ENCODE data around the gene FBXL4.

FBXL4 gene

DNA sequence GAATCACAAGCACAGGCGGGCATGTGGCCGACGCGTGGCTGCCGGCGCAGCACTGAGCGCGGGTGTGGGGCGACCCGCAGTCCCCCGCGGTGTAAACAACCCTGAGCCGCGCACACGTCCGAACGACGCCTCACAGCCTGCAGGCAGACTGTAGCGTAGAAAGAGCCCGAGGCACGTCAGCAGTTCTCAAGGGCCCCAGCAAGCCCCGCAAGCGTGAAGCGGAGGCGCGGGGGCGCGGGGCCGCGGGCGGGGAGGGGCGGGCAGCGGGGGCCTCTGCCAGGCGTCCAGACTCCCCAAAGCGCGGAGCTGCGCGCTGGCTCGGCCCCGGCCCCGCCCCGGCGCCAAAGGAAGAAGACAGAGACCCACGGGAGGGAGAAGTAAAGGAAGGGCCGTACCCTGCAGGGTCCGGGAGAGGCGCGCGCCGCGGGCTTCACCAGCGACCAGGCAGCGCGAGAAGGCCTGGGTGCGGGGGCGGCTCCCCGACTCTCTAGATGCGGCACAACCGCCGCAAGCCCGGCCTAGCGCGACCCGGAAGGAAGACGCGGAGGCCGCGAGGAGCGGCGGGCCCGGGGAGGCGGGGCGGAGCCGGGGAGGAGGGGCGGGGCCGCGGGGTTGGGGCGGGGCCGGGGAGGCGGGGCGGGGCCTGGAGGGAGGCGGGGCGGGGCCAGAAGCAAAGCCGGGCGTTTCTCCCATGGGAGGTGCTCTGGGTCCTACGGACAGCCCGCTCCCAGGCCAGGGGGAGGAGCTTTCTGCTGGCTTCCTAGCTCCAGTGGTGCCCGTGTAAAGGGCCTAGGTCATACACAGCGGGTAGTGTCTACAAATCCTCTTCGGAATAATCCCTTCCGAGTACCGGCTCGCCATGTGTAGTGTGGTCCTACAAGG is at the start of gene FBXL4:
Gene FBXL4, minus strand, starts transcription at position 536 of the 882 bp plus-strand sequence. CDS start 20,958 bp downstream, outside the sequence.
- peak; percentile 41 for DNase-seq

DNA sequence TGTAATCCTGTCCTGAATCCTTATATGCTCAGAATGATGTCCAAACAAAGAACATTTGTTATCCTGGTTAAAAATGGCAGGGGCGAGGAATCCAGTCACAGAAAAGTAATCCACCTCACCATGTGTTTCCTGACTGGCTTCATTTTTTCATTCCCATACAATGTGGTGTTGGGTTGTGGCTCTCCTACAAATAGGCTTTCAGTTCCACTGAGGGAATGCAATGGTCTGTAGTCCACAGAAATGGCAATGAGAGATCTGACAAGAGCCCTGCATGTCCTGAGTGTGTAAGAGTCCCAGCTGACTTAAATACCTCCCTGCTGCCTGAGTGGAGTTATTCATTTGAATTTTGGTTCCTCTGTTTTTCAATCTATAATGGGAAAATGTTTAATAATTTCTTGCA is 47.4 kb upstream of the FBXL4 start:
- no peak for DNase-seq

DNA sequence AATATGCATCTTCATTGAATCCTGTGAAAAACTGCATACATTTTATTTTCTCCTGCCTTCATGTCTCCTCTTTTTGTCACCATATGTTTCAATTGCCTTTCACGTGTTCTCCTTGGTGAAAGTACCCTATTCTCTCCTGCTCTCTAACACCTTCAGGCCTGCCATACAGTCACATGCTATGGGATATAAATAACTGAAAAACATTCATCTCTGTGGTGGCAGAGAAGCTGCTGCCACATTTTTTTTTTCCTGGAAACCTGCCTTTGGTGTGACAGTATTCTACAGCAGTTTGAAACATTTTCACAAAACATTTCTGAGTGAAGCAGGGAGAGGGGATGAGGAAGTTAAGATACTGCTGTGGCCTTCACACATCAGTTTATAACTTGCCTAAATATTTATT is 44.8 kb upstream of the FBXL4 start:
- DNase-seq, result no peak

DNA sequence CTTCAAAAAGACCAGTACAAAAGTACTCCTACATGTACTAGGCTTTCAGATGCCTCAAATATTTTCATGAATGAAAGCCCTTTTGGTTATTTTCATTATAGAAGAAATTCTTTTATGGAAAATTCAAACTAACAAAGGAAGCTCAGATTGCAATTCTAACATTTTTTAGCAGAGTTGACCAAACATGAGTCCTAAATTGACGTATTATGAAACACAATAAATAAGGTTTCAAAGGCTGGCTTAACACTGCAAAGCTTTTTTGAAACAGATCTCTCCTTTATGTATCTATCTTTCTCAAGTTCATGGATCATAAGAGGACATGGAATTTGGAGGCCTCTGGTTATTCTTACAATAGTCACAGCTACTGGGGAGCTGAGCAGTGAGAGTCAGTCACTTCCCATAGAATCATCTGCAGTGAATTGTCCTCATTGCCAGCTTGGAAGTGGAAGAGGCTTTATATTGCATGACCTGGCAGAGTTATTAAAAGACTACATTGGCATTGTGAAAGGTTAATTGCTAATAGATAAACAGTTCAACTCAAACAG is 38.4 kb upstream of the FBXL4 start:
- DNase-seq, result no peak

DNA sequence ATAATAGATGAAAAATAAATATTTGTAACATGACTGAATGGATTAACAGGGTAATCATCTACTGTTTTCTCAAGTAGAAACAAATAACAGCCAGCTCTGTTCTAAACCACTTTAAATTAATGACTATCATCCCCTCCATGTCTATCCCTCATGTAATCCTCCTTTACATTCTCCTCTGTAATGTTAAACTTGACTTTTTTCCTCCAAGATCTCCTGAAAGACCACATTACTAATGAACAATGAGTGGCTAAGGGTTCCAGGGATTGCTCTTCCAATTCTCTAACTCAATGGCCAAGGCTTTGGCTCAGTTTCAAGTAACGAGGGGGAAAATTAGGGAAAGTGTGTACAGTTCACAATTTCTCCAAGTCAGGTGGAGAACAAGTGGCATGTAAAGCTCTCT is 37.6 kb upstream of the FBXL4 start:
- no peak for DNase-seq

DNA sequence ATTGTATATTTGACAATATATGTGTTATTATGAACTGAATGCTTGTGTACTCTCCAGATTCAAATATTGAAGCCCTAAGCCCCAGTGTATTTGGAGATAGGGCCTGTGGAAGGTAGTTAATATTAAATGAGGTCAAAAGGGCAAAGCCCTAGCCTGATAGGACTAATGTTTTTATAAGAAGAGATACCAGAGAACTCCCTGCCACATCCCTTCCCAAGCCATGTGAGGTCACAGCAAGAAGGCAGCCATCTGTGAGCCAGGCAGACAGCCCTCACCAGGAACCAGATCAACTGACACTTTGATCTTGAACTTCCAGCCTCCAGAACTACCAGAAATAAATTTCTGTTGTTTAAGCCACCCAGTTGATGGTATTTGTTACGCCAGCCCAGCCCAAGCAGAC is 36.4 kb upstream of the FBXL4 start:
- no peak for DNase-seq

DNA sequence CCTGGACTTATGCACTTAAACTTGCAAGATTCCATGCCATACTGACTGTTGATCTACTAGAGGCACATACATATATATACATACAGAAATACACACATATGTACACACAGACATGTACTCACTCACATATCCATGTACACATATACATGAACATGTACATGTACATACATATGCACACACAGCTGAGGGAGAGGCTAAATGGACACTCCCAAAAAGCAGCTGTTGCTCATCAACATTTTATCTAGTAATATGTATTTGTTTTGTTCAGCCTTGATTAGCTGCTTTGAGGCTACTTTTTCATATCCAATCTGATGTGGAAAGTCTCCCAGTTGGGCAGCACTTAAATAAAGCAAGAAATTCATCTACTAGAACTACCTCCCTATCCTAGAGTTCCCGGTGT is 33.7 kb upstream of the FBXL4 start:
- DNase-seq, result no peak

DNA sequence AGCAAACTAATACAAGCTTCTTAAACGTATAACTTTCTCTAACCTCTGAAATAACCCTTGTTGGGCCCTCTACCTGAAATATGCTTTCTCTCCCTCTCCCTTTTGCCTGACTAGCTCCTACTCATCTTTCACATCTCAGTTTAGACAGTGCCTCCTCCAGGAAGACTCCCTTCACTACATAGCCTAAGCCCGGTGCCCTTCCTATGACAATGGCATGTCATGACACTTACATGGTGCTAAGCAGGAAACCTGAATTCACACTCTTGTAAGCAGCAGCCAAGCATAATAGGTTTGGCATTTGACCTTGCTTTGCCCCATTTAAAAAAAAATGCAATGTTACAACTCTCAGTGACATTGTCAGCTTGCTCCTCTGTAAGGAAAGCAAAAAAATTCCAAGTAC is 33.1 kb upstream of the FBXL4 start:
- DNase-seq, result no peak

DNA sequence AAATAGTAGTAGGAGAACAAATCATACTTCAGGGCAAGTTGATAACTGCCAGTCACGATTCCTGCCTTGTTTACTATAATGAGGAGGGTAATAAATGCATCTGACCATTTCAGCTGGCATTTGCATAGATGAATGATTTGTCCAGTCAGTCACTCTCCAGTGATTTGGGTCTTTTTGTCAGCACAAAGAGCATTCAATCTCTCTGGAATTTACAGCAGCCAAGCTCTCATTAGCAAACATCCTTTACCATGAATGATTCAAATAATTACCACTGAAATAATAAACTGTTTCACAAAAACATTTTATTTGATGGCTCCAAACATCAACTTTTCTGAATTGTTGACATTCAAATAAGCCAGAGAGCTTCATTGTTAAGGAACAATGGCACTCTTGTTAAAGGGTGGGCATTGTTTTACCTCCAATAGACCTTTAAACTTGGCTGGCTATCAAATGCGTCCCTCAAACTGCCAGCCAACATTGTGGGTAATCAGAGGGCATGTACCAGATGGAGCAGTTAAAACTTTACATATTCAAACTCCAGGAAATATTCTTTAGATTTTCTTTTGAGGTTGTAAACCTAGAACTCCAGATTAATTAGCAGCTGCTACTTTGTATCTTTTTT is 30.0 kb upstream of the FBXL4 start:
- no peak for DNase-seq

DNA sequence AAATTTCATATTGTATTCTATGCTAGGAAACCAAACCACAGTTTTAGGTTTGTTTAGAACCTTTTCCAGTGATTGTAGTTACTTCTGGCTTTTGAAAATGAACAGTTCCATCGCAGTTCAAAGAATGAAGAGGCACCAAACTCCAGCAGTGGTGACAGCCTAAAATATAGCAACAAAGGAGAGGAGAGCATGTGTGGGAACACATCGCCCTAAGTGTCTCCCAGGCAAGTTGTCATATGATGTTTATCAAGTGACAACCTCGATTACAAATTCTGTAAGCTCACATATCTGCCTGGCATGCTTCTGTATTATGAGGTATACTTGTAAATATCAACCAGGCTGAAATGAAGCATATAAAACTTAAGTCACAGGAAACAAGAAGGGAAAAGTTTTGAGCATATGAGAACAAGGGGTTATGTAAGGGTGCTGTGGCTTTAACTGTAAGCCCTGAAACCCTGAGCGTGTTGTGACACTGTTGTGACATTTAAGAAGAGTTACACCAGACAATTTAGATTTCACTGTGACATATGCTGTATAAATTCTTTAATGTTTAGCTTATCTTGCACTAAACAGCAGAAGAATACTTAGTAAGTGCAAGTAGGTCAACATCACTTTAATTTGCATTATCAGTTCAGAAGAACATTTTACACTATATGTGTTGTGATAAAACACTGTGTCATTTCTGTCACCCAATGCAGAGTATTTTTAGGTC is 29.1 kb upstream of the FBXL4 start:
- no peak for DNase-seq

DNA sequence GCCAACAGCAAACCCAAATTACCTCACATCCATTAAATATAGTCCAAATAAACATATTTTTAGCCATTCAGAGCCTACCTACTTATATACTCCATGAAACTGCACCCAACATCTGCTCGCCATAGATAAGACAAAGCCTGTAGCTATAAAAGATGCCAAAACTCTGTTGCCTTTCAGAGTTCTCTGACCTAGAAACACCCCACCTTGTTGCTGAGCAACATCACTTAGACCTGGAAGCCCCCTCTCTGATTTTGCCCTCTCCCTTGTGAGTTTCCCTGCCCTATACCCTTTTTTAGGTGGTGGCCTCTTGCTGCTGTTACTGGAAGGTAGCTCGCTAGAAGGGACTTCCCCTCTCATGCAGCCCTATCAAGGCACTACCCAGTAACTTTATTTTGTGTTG is 27.7 kb upstream of the FBXL4 start:
- no peak for DNase-seq

DNA sequence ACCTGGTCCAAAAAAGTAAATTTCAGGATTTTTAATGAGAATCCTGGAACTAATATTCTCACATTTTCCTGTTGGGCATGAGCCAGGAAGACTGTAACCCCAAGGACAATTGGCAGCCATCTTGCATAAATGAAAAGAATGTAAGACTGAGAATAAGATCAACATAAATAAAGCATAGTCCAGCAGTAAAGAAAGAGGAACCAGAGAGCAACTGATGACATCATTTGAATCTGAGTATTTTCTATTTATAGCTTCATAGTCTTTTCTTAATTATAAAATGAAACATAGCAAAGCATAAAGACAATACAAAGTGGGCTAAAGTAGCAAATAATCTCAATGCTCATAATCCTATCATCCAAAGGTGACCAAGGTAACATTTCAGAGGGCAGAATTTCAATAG is 26.6 kb upstream of the FBXL4 start:
- DNase-seq, result no peak

DNA sequence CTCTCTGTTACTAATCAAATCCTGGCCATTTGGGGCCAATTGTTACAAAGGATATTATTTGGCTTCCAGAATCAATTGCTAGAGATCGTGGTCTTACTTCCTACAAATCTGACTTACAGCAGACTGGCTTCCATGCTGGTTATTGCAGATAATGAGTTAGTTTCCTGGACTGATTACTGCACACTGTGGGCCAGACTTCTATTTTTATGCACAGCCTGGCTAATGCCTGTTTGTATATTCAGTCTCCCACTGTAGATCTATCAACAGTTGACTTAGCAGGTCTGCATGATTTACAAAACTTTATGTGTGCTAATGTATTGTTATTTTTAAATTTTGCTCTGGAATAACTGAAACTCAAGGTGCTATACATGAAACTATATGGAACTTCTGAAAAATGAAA is 25.8 kb upstream of the FBXL4 start:
- no peak for DNase-seq

DNA sequence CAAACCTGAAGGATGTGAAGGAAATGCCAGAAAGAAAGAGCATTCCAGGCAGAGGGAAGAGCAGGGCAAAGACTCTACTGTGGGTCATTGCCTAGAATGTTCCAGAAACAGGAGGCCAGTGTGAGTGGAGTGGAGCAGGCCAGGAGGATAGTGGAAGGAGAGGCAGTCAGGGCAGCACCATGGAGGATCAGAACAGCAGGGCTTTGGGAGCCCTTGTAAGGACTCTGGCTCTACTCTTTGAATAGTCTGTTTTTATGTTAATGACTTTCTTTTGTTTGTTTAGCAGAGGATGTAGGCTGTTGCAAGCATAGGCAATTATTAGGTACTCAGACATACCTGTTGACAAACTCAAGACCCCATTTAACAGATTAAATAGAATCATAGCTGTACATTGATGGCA is 23.6 kb upstream of the FBXL4 start:
- DNase-seq, result no peak

DNA sequence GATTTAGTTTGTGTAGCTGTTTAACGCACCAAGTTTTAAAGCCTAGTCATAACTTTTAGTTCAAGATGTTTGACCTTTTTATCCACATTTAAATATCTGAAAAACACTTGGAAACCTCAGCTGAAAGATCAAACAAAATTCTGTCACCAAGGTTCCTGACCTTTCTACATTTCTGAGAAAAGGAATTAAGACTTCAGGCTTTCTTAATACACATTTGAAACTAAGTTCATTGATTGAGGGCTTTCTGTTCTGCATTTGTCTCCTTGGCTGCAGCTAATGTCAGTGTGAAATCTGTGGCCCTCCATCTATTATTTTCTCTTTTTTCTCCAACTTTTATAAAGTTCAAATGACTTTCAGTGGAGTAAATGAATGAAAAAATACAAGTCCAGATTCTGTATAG is 22.7 kb upstream of the FBXL4 start:
- no peak for DNase-seq

DNA sequence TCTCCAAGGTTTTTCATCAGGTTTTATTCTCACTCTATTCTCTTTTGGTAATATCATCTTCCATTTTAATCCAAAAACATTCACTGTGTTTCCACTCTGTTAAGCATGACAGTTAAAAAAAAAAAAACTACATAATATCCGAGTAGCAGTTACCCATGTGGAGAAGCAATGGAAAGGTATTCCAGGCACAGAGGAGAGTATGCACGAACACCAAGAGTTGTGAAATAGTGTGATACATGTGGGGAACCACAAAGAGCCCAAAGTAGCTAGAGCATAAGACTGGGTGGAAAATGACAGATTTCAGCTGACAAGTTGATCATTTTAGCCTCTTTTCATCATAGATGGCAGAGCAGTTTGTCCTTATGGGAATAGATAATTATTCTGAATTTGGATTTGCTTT is 19.9 kb upstream of the FBXL4 start:
- no peak for DNase-seq

DNA sequence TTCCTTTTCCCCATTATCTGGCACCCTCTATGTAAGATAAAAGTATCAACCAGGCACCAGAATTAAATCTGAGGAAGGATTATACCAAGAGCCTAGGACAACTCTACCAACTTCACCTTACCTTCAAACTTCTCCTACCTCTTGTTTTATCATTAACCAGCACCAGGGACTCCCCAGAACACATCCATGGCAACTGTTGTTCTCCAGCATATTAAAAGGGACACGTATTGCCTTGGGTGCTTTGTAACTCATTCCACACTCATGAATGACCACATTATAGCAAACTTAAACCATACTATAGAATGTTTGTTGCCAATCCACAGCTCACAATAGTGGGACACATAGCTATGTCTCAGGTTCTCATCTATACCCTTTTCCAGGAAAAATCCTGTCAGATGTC is 11.9 kb upstream of the FBXL4 start:
- no peak for DNase-seq

DNA sequence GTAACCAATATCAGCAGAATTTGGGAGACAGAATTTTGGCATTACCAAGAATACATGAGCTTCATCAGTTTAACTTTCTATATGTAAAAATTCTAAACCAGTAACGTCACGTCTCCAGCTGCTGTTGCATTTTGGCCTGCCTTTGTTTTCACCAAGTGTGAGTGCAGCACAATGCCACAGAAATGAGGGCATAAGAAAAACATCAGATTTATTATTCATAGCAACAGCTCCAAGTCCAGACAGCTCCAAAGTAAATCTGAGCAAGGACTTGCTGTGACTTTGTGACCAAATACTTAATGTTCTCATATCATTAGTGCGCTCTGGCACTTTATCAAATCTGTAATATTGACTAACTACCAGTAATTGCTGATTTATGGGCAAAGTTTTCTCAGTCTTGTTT is 11.0 kb upstream of the FBXL4 start:
- no peak for DNase-seq

DNA sequence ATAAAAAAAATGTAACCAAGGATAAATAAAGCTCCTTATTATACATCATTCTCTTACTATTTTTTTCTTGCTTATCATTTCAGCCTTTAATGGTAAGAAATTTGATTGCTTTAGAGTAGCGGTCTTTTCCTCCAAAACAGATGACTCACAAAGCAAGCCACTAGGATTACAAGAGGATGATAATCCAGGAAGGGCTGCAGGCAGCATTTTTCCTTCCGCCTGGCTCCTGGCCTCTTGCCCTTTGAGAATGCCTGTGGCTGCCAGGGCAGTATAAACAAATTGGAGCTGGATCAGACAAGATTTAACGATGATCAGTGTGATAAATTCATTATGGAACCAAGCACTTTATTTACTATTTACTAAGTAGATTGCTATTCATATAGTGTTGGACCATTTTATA is 9.7 kb upstream of the FBXL4 start:
- DNase-seq, result no peak

DNA sequence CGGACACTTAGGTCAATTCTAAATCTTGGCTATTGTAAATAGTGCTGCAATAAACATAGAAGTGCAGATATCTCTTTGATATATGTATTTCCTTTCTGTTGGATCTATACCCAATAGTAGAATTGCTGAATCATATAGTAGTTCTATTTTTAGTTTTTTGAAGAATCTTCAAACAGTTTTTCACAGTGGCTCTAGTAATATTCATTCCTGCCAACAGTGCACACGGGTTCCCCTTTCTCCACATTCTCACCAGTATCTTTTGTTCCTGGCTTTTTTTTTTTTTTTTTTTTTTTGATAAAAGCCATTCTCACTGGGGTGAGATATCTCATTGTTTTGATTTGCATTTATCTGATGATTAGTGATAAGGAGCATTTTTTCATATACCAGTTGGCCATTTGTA is 1.8 kb upstream of the FBXL4 start:
- DNase-seq, result no peak

DNA sequence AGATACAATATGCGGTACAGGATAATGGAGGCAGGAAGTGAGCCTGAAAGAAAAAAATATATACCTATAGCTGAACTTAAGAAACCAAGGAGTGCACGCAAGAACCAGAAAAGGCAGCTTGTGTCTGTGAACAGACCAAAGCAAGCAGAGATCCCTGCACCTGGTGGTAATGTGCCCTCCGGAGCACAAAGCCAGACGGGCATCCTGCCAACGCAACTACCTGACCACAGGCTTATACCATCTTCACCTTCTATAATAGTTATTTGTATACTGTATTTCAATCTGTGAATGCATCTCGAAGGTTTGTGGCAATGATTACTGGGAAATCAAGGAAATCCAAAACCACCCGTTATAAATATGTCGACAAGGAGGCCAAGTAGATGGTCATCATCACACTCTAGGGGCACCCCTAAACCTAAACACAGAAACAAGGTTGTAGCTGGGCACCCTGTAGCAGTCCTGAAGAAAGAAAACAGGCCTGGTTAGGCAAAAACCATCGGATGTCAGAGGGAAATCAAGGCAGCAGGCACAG is 801 bp downstream of the FBXL4 start:
- no peak for DNase-seq

DNA sequence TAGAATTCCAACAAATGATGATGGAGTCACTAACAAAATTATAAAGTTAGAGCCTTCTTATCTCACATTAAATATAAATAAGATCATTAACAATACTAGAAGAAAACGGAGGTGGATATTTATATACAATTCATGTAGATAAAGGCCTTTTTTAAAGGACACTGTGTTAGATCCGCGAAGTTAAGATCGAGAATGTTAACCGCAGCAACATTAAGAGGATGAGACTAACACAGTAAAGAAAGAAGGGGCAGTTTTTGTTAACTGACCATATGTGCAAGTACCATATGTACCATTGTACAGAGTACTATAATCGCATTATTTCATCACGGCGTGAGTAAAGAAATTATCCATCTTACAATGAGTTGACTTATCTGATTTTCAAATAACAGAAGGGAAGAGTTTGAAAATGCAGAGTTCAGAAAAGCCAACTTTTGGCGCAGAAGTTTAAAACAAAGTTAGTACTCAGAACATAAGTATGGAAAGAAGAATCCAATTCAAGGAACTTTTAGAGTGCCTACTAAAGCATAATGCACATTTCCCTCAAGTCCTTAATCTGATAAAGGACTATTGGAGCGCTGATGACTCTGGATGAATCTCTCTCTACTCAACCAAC is 1.4 kb downstream of the FBXL4 start:
- DNase-seq, result no peak

Data from NCI-H1694 treated with DMSO at 0.1 percent for 48 hours (cell line).